K562 (cell line): ENCODE data around the gene ZMPSTE24. TPM values are rescaled to one million over a fixed set of nuclear protein-coding genes. Genes with fewer than 3 reads are reported as not detected.

Experiments used
- ATAC-seq: fragments of 200-7000 bp; cut with Tn5 transposase; 3 replicates; pipeline ENCODE4 v1.9.1; 2020; ENCODE audit warnings: moderate library complexity
- BruUV-seq: library from RNA; stranded (reverse); fragments of 400-500 nt; replicated peaks from 2 replicates; lab custom pipeline; 2021; lab: Mats Ljungman, UMichigan
- CTCF ChIA-PET: fragments of 300-600 bp; formaldehyde crosslinking; extraction: SDS; loops from one replicate; lab custom pipeline; 2021; ENCODE audit warnings: low intra/inter-chr PET ratio; lab: Yijun Ruan, JAX
- POLR2A ChIA-PET: fragments of 300-600, 350-650 bp; sonication (Branson Sonifier 250); formaldehyde crosslinking; extraction: SDS; loops from one replicate; lab custom pipeline; 2021; ENCODE audit warnings: antibody characterized with exemption, inconsistent platforms; lab: Yijun Ruan, JAX
- DNase-seq, 4 experiments: peaks; one replicate each; pipeline versions ENCODE4 v3.0.0 to v3.0.0-alpha.2; 2011 to 2018; ENCODE audit warnings: low spot score in 3 of 4, mixed read lengths in 3 of 4; ENCODE audit errors: extremely low read depth in 1 of 4
- FAIRE-seq: peaks from 2 replicates; lab custom pipeline; 2011; peaks lifted over from hg19 to GRCh38; lab: Jason Lieb, UNC
- H2AFZ ChIP-seq: 2 replicates; pipeline ENCODE4 v1.6.0; 2011; ENCODE audit warnings: low read depth, low read length, control low read depth, inconsistent platforms
- H3K27ac ChIP-seq: fragments of 200-600 bp; 3 replicates; pipeline ENCODE4 v1.8.0; 2011; ENCODE audit warnings: low read depth, mild to moderate bottlenecking, control low read depth, inconsistent platforms, low read length, moderate library complexity, mixed read lengths; ENCODE audit errors: extremely low read depth
- H3K27me3 ChIP-seq, 2 experiments: fragments of 300-600 bp in 1 of 2; 2 replicates in 1 of 2; 3 replicates in 1 of 2; pipeline versions ENCODE4 v1.6.0 to v1.8.0; 2011; ENCODE audit warnings: inconsistent platforms in 2 of 2, low read length in 2 of 2, mild to moderate bottlenecking in 1 of 2, mixed read lengths in 1 of 2, moderate library complexity in 1 of 2; ENCODE audit not compliant: control insufficient read depth in 2 of 2, insufficient read depth in 2 of 2
- H3K36me3 ChIP-seq: fragments of 300-600 bp; 3 replicates; pipeline ENCODE4 v1.8.0; 2011; ENCODE audit warnings: mild to moderate bottlenecking, low read length, inconsistent platforms; ENCODE audit not compliant: control insufficient read depth, insufficient read depth
- H3K4me1 ChIP-seq, 2 experiments: fragments of 200-600 bp in 1 of 2; replicated peaks in 1 of 2; 2 replicates in 1 of 2; 3 replicates in 1 of 2; pipeline versions ENCODE4 v1.5.1 to v1.8.0; 2011; ENCODE audit warnings: inconsistent platforms in 2 of 2, low read length in 2 of 2, mild to moderate bottlenecking in 1 of 2, mixed read lengths in 1 of 2, moderate library complexity in 1 of 2; ENCODE audit not compliant: control insufficient read depth in 2 of 2, insufficient read depth in 2 of 2
- H3K4me2 ChIP-seq: 2 replicates; pipeline ENCODE4 v1.6.1; 2011; ENCODE audit warnings: low read length, control low read depth, inconsistent platforms, mixed read lengths; ENCODE audit not compliant: insufficient read depth
- H3K4me3 ChIP-seq: fragments of 200-600 bp; sonication (generic), shearing (Covaris generic); 2 replicates; pipeline ENCODE4 v1.5.1; 2016; ENCODE audit warnings: control low read depth, inconsistent platforms
- H3K79me2 ChIP-seq: fragments of 200-600 bp; 3 replicates; pipeline ENCODE4 v1.8.0; 2011; ENCODE audit warnings: low read length, inconsistent platforms; ENCODE audit not compliant: control insufficient read depth, insufficient read depth
- H3K9ac ChIP-seq, 2 experiments: 2 replicates each; pipeline versions ENCODE4 v1.6.0 to v1.6.1; 2011; ENCODE audit warnings: low read depth in 2 of 2, low read length in 2 of 2, control low read depth in 1 of 2, inconsistent platforms in 1 of 2, mild to moderate bottlenecking in 1 of 2, mixed read lengths in 1 of 2; ENCODE audit not compliant: insufficient read depth in 1 of 2
- H3K9me1 ChIP-seq: one replicate; pipeline ENCODE4 v1.6.0; 2011; ENCODE audit warnings: inconsistent platforms, mild to moderate bottlenecking, low read length, moderate library complexity; ENCODE audit not compliant: control insufficient read depth, insufficient read depth
- H3K9me3 ChIP-seq: replicated peaks from 2 replicates; pipeline ENCODE4 v1.5.1; 2011; ENCODE audit warnings: low read depth, low read length, inconsistent platforms; ENCODE audit not compliant: control insufficient read depth, insufficient read depth
- H4K20me1 ChIP-seq: replicated peaks from 2 replicates; pipeline ENCODE4 v1.6.1; 2011; ENCODE audit warnings: low read length, inconsistent platforms, mixed read lengths; ENCODE audit not compliant: control insufficient read depth, insufficient read depth
- C11orf30 ChIP-seq: fragments of 450-650 bp; IDR thresholded peaks from 2 replicates; pipeline ENCODE4 v1.6.1; 2016; ENCODE audit warnings: low read depth, mild to moderate bottlenecking
- CHD1 ChIP-seq: fragments of 200-600 bp; sonication (generic); IDR thresholded peaks from one replicate; pipeline ENCODE4 v1.6.1; 2012; ENCODE audit warnings: mild to moderate bottlenecking, moderate library complexity, low read length, inconsistent platforms
- MAFF ChIP-seq: IDR thresholded peaks from 2 replicates; pipeline ENCODE4 v1.6.1; 2012; ENCODE audit warnings: low read length, improper control_type of control experiment
- MAFG ChIP-seq: fragments of 450-650 bp; conservative IDR thresholded peaks from 2 replicates; pipeline ENCODE4 v1.6.1; 2016; ENCODE audit warnings: missing genetic modification characterization, missing compliant biosample characterization
- MAFK ChIP-seq: IDR thresholded peaks from 2 replicates; pipeline ENCODE4 v1.6.1; 2011; ENCODE audit warnings: low read length, improper control_type of control experiment
- NFIC ChIP-seq: fragments of 450-650 bp; IDR thresholded peaks from 2 replicates; pipeline ENCODE4 v1.6.1; 2017; ENCODE audit warnings: mild to moderate bottlenecking, inconsistent platforms
- RBM15 ChIP-seq: fragments of 200-400 bp; formaldehyde crosslinking; IDR thresholded peaks from 2 replicates; pipeline ENCODE4 v1.6.1; 2018; ENCODE audit warnings: mild to moderate bottlenecking, low read length, moderate library complexity; ENCODE audit not compliant: insufficient read depth
- SIRT6 ChIP-seq: IDR thresholded peaks from one replicate; pipeline ENCODE4 v1.6.1; 2012; ENCODE audit warnings: low read depth, mild to moderate bottlenecking, control low read depth, inconsistent platforms, low read length, moderate library complexity
- TGIF2 ChIP-seq: sonication (generic); formaldehyde crosslinking; IDR thresholded peaks from 2 replicates; pipeline ENCODE4 v1.8.1; 2022; ENCODE audit warnings: mild to moderate bottlenecking, missing genetic modification reagents, moderate library complexity
- ZBTB40 ChIP-seq, 2 experiments: fragments of 450-650 bp in 1 of 2; sonication (generic) in 1 of 2; formaldehyde crosslinking in 1 of 2; IDR thresholded peaks; 2 replicates each; pipeline versions ENCODE4 v1.7.1 to v1.9.0; 2016 to 2022; ENCODE audit warnings: inconsistent platforms in 1 of 2, mild to moderate bottlenecking in 1 of 2, missing genetic modification reagents in 1 of 2
- ZNF316 ChIP-seq: fragments of 450-650 bp; IDR thresholded peaks from 2 replicates; pipeline ENCODE4 v1.6.1; 2016
- WGBS: fragments of 100-300 bp; shearing (Covaris generic); methylation state at CpG from one replicate; pipeline ENCODE4 v1.1.6; 2016; ENCODE audit warnings: low coverage, mixed read lengths; ENCODE audit not compliant: insufficient coverage; ENCODE audit errors: missing lambda C conversion rate; 5-methylcytosine and 5-hydroxymethylcytosine counted together
- in situ Hi-C: fragments of 300-500 bp; cut with MboI; formaldehyde crosslinking; loops from 4 replicates; pipeline ENCODE4 v1.15.0; 2018; ENCODE audit warnings: inconsistent platforms, mixed read lengths
- intact Hi-C: fragments of 100-400 bp; cut with micrococcal nuclease; formaldehyde crosslinking; loops from 2 replicates; pipeline ENCODE4 v1.14.2; 2022
- polyA plus RNA-seq, 8 experiments: library from polyadenylated mRNA; depleted of rRNA in 4 of 8; stranded (reverse) in 5 of 8; unstranded in 3 of 8; fragments of >200 nt; fragmentation: Nextera tagmentation in 2 of 8; fragmentation: Illumina TruSeq in 1 of 8; extraction: Ambion mirVana in 2 of 8; extraction: Trizol in 1 of 8; gene quantifications; 2 replicates each; pipeline versions ENCODE4 v1.2.1 to v1.2.3, GENCODE V29; 2011 to 2014; ENCODE audit warnings: inconsistent platforms in 1 of 8, missing spikeins in 1 of 8
- total RNA-seq, 7 experiments: library from RNA; depleted of rRNA in 6 of 7; stranded (reverse); fragments of >200 nt in 6 of 7; fragmentation: Illumina TruSeq in 2 of 7; extraction: Trizol in 2 of 7; gene quantifications; 2 replicates each; pipeline versions ENCODE4 v1.2.1 to v1.2.3, GENCODE V29; 2011 to 2021; ENCODE audit warnings: low replicate concordance in 1 of 7

Gene ZMPSTE24
- total and polyA plus RNA-seq, 9 of the 15 experiments (the other 6 are each of a cell fraction or from before 2014, with no cell fraction given) = 30.7 to 75.9 (median 64.3) TPM

- intact Hi-C loops (no loop called here), in situ Hi-C loops (no loop called here)
- Histone ChIP-seq H2AFZ (no peak overlapping the region), H3K36me3 (peaks cover 79% of the 10 kb centered on the region), H3K4me3 (no peak overlapping the region), H3K9ac (no peak overlapping the region), H3K4me1 (no peaks in the 10 kb centered on the region), H4K20me1 (no peaks in the 10 kb centered on the region), H3K27me3 (no peaks in the 10 kb centered on the region), H3K79me2 (peaks cover 37% of the 10 kb centered on the region; the same call in 2 of the 3 replicates), H3K9me3 (no peaks in the 10 kb centered on the region), H3K4me2 (no peak overlapping the region), H3K27ac (no peak overlapping the region), H3K9me1 (no peaks in the 10 kb centered on the region)
- WGBS = 84% methylated on average over 3 of the region's 3 CpGs
- ChIA-PET CTCF (no interaction called here), POLR2A (interaction anchor here (1.0 to 1.5 kb wide), 3 partner anchors 11 to 24 kb away, joined by 3 to 5 read pairs (median 4); no protein-coding TSS in a partner anchor)
- no TSS peak for BruUV-seq
- ATAC-seq = no peak
- TF ChIP-seq MAFF (peak; percentile 83), CHD1 (no peak), ZNF316 (peak; percentile 93), SIRT6 (no peak), ZBTB40 (IDR thresholded peaks at IDR 0.05) (peak; percentile 69), ZBTB40 (CRISPR knock-in tag; IDR thresholded peaks at IDR 0.05) (no peak), MAFK (peak; percentile 85), MAFG (peak; percentile 84), NFIC (0 out of 2 replicates have a peak, but pooled peaks have one; percentile 9), RBM15 (no peak), C11orf30 (peak; percentile 91), TGIF2 (CRISPR knock-in tag) (no peak)
- FAIRE-seq = no peak
- DNase-seq = no peak
Observed at GRCh38 chr1:40210511-40211204, 47.4 kb upstream of the ZMPSTE24 start.
